GM23338 (cell line): Measurements from ENCODE around the gene RNGTT. TPM values are rescaled to one million over a fixed set of nuclear protein-coding genes. Genes with fewer than 3 reads are reported as not detected.

Source experiments
- ATAC-seq: fragments of 200-7000 bp; cut with Tn5 transposase; 3 replicates; pipeline ENCODE4 v1.9.1; 2020
- DNase-seq: peaks from one replicate; pipeline ENCODE4 v3.0.0-alpha.2; 2015; ENCODE audit warnings: low spot score
- H2AFZ ChIP-seq: fragments of 200-600 bp; sonication (generic); 2 replicates; pipeline ENCODE4 v1.8.0; 2016; ENCODE audit warnings: antibody characterized with exemption, mild to moderate bottlenecking, moderate library complexity
- H3F3A ChIP-seq: fragments of 200-600 bp; sonication (generic); replicated peaks from 2 replicates; pipeline ENCODE4 v1.8.0; 2017; ENCODE audit warnings: antibody characterized with exemption, mixed run types, low read depth
- H3K27ac ChIP-seq: fragments of 200-600 bp; sonication (generic); 2 replicates; pipeline ENCODE4 v1.6.1; 2016; ENCODE audit warnings: low read depth
- H3K27me3 ChIP-seq: fragments of 200-600 bp; sonication (generic); 2 replicates; pipeline ENCODE4 v1.8.0; 2016; ENCODE audit warnings: mild to moderate bottlenecking, mixed run types, moderate library complexity; ENCODE audit not compliant: insufficient read depth
- H3K36me3 ChIP-seq: fragments of 200-600 bp; sonication (generic); 2 replicates; pipeline ENCODE4 v1.8.0; 2016; ENCODE audit warnings: mild to moderate bottlenecking; ENCODE audit not compliant: insufficient read depth
- H3K4me1 ChIP-seq: fragments of 200-600 bp; sonication (generic); 2 replicates; pipeline ENCODE4 v1.8.0; 2016; ENCODE audit warnings: mild to moderate bottlenecking, moderate library complexity; ENCODE audit not compliant: insufficient read depth
- H3K4me2 ChIP-seq: fragments of 200-600 bp; sonication (generic); 2 replicates; pipeline ENCODE4 v1.7.1; 2017; ENCODE audit warnings: mixed run types
- H3K4me3 ChIP-seq: fragments of 200-600 bp; sonication (generic); 2 replicates; pipeline ENCODE4 v1.6.1; 2016; ENCODE audit warnings: mixed run types
- H3K79me2 ChIP-seq: fragments of 200-600 bp; sonication (generic); replicated peaks from 2 replicates; pipeline ENCODE4 v1.8.0; 2017; ENCODE audit warnings: mild to moderate bottlenecking; ENCODE audit not compliant: insufficient read depth
- H3K9me2 ChIP-seq: fragments of 200-600 bp; sonication (generic); 2 replicates; pipeline ENCODE4 v1.8.0; 2017; ENCODE audit not compliant: insufficient read depth
- H4K20me1 ChIP-seq: fragments of 200-600 bp; sonication (generic); replicated peaks from 2 replicates; pipeline ENCODE4 v1.8.0; 2017; ENCODE audit warnings: mild to moderate bottlenecking; ENCODE audit not compliant: insufficient read depth
- H3K27ac Mint-ChIP-seq: 2 replicates; pipeline ENCODE4 v1.8.0; 2020; ENCODE audit warnings: inconsistent platforms, mild to moderate bottlenecking, moderate library complexity, mixed read lengths
- H3K27me3 Mint-ChIP-seq: 3 replicates; pipeline ENCODE4 v1.8.0; 2022; ENCODE audit warnings: low read depth, mild to moderate bottlenecking, moderate library complexity, mixed read lengths, inconsistent platforms; ENCODE audit not compliant: insufficient read depth, poor library complexity
- H3K36me3 Mint-ChIP-seq: 3 replicates; pipeline ENCODE4 v1.8.0; 2021; ENCODE audit warnings: low read depth, mild to moderate bottlenecking, inconsistent platforms, moderate library complexity, mixed read lengths
- H3K4me1 Mint-ChIP-seq: 3 replicates; pipeline ENCODE4 v1.8.0; 2020; ENCODE audit warnings: mild to moderate bottlenecking, inconsistent platforms, mixed read lengths
- H3K4me3 Mint-ChIP-seq: 3 replicates; pipeline ENCODE4 v1.8.0; 2021; ENCODE audit warnings: moderate library complexity, mild to moderate bottlenecking, inconsistent platforms, mixed read lengths
- H3K9me3 Mint-ChIP-seq: 3 replicates; pipeline ENCODE4 v1.8.0; 2020; ENCODE audit warnings: moderate library complexity, mild to moderate bottlenecking, inconsistent platforms, mixed read lengths
- CREB1 ChIP-seq: fragments of 250-450 bp; sonication (Bioruptor Pico); IDR thresholded peaks from 2 replicates; pipeline ENCODE4 v1.5.0; 2020; ENCODE audit warnings: low read depth, mild to moderate bottlenecking, moderate library complexity
- ETS1 ChIP-seq: IDR thresholded peaks from 2 replicates; pipeline ENCODE4 v1.6.1; 2016; ENCODE audit warnings: antibody characterized with exemption
- EZH2 ChIP-seq: fragments of 200-600 bp; sonication (generic); IDR thresholded peaks from one replicate; pipeline ENCODE4 v1.8.0; 2017; ENCODE audit warnings: antibody characterized with exemption, mild to moderate bottlenecking, low read depth; ENCODE audit not compliant: unreplicated experiment
- EZH2phosphoT487 ChIP-seq: fragments of 200-600 bp; sonication (generic); IDR thresholded peaks from one replicate; pipeline ENCODE4 v1.8.1; 2018; ENCODE audit warnings: antibody characterized with exemption; ENCODE audit not compliant: unreplicated experiment
- JUNB ChIP-seq: IDR thresholded peaks from one replicate; pipeline ENCODE4 v1.6.1; 2016; ENCODE audit warnings: antibody characterized with exemption; ENCODE audit not compliant: unreplicated experiment
- NANOG ChIP-seq: IDR thresholded peaks from 2 replicates; pipeline ENCODE4 v1.6.1; 2016; ENCODE audit warnings: antibody characterized with exemption, borderline replicate concordance
- POLR2AphosphoS5 ChIP-seq: IDR thresholded peaks from 2 replicates; pipeline ENCODE4 v1.6.1; 2016; ENCODE audit warnings: antibody characterized with exemption, low read depth
- REST ChIP-seq: IDR thresholded peaks from one replicate; pipeline ENCODE4 v1.6.1; 2018; ENCODE audit warnings: antibody characterized with exemption; ENCODE audit not compliant: unreplicated experiment
- STAT1 ChIP-seq: IDR thresholded peaks from one replicate; pipeline ENCODE4 v1.6.1; 2016; ENCODE audit warnings: antibody characterized with exemption; ENCODE audit not compliant: unreplicated experiment
- ZNF114 ChIP-seq: fragments of 250-450 bp; sonication (Bioruptor Pico); IDR thresholded peaks from 2 replicates; pipeline ENCODE4 v1.5.0; 2020; ENCODE audit warnings: mild to moderate bottlenecking, moderate library complexity
- ZNF331 ChIP-seq: fragments of 250-450 bp; sonication (Bioruptor Pico); IDR thresholded peaks from 2 replicates; pipeline ENCODE4 v1.5.0; 2020; ENCODE audit warnings: low read depth, mild to moderate bottlenecking, moderate library complexity
- polyA plus RNA-seq: library from polyadenylated mRNA; unstranded; fragments of >200 nt; fragmentation: Nextera tagmentation; extraction: Ambion mirVana; gene quantifications from 2 replicates; pipeline ENCODE4 v1.2.1, GENCODE V29; 2016
- total RNA-seq: library from RNA; depleted of rRNA; stranded (reverse); fragments of >200 nt; shearing (Covaris generic); gene quantifications from 2 replicates; pipeline ENCODE4 v1.2.3, GENCODE V29; 2014
- TF ChIP-seq, protein P1 (sequence below), 2 experiments: fragments of 200-600 bp in 1 of 2; sonication (generic) in 1 of 2; conservative IDR thresholded peaks; 2 replicates each; pipeline versions ENCODE4 v1.5.1 to v1.6.1; 2016 to 2017; ENCODE audit warnings: antibody characterized with exemption in 2 of 2, low read depth in 2 of 2, mild to moderate bottlenecking in 2 of 2, moderate library complexity in 1 of 2
- TF ChIP-seq, protein P2 (sequence below): fragments of 250-450 bp; sonication (Bioruptor Pico); IDR thresholded peaks from 2 replicates; pipeline ENCODE4 v1.5.0; 2020; ENCODE audit warnings: mild to moderate bottlenecking, moderate library complexity

RNGTT gene
- total and polyA plus RNA-seq, 2 experiments from 2014 or later = 11.2 to 29.2 TPM

GRCh38 chr6:88763160-88763559 lies 200.3 kb downstream of the RNGTT start:
- H3K27me3 ChIP-seq = no peaks in the 10 kb centered on the region
- no peaks in the 10 kb centered on the region for H3K79me2 ChIP-seq
- ATAC-seq (no peak), DNase-seq (no peak)
- Mint-ChIP-seq H3K4me1 (0 out of 3 replicates have a peak, but pooled peaks cover 2% of the 10 kb centered on the region), H3K4me3 (no peak overlapping the region), H3K9me3 (no peaks in the 10 kb centered on the region), H3K27me3 (no peaks in the 10 kb centered on the region), H3K27ac (no peak overlapping the region), H3K36me3 (0 out of 3 replicates have a peak, but pooled peaks cover 2% of the 10 kb centered on the region)
- H3K9me2 ChIP-seq = no peaks in the 10 kb centered on the region; the same call in 1 of the 2 replicates
- no peaks in the 10 kb centered on the region for H4K20me1 ChIP-seq
- no peak overlapping the region for H3K4me2 ChIP-seq
- TF ChIP-seq REST (no peak), ZNF331 (CRISPR knock-in tag) (no peak), EZH2 (no peak), EZH2phosphoT487 (no peak), JUNB (no peak), STAT1 (no peak), NANOG (no peak), ZNF114 (CRISPR knock-in tag) (no peak), ETS1 (no peak), CREB1 (CRISPR knock-in tag) (no peak), POLR2AphosphoS5 (no peak)
- TF ChIP-seq, protein P1, sequence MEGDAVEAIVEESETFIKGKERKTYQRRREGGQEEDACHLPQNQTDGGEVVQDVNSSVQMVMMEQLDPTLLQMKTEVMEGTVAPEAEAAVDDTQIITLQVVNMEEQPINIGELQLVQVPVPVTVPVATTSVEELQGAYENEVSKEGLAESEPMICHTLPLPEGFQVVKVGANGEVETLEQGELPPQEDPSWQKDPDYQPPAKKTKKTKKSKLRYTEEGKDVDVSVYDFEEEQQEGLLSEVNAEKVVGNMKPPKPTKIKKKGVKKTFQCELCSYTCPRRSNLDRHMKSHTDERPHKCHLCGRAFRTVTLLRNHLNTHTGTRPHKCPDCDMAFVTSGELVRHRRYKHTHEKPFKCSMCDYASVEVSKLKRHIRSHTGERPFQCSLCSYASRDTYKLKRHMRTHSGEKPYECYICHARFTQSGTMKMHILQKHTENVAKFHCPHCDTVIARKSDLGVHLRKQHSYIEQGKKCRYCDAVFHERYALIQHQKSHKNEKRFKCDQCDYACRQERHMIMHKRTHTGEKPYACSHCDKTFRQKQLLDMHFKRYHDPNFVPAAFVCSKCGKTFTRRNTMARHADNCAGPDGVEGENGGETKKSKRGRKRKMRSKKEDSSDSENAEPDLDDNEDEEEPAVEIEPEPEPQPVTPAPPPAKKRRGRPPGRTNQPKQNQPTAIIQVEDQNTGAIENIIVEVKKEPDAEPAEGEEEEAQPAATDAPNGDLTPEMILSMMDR (conservative IDR thresholded peaks at IDR 0.05; ENCODE audit: low read depth in 2 of 2) = no peak
- TF ChIP-seq, protein P2, sequence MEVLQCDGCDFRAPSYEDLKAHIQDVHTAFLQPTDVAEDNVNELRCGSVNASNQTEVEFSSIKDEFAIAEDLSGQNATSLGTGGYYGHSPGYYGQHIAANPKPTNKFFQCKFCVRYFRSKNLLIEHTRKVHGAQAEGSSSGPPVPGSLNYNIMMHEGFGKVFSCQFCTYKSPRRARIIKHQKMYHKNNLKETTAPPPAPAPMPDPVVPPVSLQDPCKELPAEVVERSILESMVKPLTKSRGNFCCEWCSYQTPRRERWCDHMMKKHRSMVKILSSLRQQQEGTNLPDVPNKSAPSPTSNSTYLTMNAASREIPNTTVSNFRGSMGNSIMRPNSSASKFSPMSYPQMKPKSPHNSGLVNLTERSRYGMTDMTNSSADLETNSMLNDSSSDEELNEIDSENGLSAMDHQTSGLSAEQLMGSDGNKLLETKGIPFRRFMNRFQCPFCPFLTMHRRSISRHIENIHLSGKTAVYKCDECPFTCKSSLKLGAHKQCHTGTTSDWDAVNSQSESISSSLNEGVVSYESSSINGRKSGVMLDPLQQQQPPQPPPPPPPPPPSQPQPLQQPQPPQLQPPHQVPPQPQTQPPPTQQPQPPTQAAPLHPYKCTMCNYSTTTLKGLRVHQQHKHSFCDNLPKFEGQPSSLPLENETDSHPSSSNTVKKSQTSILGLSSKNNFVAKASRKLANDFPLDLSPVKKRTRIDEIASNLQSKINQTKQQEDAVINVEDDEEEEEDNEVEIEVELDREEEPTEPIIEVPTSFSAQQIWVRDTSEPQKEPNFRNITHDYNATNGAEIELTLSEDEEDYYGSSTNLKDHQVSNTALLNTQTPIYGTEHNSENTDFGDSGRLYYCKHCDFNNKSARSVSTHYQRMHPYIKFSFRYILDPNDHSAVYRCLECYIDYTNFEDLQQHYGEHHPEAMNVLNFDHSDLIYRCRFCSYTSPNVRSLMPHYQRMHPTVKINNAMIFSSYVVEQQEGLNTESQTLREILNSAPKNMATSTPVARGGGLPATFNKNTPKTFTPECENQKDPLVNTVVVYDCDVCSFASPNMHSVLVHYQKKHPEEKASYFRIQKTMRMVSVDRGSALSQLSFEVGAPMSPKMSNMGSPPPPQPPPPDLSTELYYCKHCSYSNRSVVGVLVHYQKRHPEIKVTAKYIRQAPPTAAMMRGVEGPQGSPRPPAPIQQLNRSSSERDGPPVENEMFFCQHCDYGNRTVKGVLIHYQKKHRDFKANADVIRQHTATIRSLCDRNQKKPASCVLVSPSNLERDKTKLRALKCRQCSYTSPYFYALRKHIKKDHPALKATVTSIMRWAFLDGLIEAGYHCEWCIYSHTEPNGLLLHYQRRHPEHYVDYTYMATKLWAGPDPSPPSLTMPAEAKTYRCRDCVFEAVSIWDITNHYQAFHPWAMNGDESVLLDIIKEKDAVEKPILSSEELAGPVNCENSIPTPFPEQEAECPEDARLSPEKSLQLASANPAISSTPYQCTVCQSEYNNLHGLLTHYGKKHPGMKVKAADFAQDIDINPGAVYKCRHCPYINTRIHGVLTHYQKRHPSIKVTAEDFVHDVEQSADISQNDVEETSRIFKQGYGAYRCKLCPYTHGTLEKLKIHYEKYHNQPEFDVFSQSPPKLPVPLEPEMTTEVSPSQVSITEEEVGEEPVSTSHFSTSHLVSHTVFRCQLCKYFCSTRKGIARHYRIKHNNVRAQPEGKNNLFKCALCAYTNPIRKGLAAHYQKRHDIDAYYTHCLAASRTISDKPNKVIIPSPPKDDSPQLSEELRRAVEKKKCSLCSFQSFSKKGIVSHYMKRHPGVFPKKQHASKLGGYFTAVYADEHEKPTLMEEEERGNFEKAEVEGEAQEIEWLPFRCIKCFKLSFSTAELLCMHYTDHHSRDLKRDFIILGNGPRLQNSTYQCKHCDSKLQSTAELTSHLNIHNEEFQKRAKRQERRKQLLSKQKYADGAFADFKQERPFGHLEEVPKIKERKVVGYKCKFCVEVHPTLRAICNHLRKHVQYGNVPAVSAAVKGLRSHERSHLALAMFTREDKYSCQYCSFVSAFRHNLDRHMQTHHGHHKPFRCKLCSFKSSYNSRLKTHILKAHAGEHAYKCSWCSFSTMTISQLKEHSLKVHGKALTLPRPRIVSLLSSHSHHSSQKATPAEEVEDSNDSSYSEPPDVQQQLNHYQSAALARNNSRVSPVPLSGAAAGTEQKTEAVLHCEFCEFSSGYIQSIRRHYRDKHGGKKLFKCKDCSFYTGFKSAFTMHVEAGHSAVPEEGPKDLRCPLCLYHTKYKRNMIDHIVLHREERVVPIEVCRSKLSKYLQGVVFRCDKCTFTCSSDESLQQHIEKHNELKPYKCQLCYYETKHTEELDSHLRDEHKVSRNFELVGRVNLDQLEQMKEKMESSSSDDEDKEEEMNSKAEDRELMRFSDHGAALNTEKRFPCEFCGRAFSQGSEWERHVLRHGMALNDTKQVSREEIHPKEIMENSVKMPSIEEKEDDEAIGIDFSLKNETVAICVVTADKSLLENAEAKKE (CRISPR knock-in tag) = no peak
- no peak overlapping the region for H3K4me3 ChIP-seq
- H3F3A ChIP-seq = no peaks in the 10 kb centered on the region
- H3K4me1 ChIP-seq = no peaks in the 10 kb centered on the region
- H3K27ac ChIP-seq = no peak overlapping the region
- H3K36me3 ChIP-seq = no peaks in the 10 kb centered on the region
- H2AFZ ChIP-seq = no peak overlapping the region
